B cell (primary cell): ENCODE data around the gene CAAP1.

ENCODE experiments used
- CTCF ChIP-seq: fragments of 200-600 bp; IDR thresholded peaks from one replicate; pipeline ENCODE4 v1.8.0; 2022; ENCODE audit warnings: antibody characterized with exemption, mild to moderate bottlenecking
- EZH2 ChIP-seq: IDR thresholded peaks from 2 replicates; pipeline ENCODE4 v1.6.1; 2012; ENCODE audit warnings: borderline replicate concordance, low read depth, mild to moderate bottlenecking, moderate library complexity, low read length; ENCODE audit not compliant: insufficient read depth, poor library complexity, severe bottlenecking

DNA sequence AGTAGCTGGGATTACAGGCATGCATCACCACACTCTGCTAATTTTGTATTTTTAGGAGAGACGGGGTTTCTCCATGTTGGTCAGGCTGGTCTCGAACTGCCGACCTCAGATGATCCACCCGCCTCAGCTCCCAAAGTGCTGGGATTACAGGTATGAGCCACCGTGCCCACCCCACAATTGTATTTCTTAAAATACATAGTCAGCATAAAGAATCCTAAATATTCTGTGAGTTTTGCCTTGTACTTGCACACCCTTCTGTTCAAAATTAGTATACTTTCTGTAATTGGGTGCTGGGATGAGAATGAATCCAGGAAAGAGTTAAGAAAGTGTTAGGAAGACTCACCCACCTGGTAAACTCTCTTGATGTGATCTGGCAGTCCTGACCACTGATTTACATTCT lies 101.3 kb downstream of the CAAP1 start:
- TF ChIP-seq CTCF, result no peak
- TF ChIP-seq EZH2, result no peak
